Retina (tissue), 1 donor: ENCODE results near the gene CEBPB.
"Not testable (repeated sequence)": the region's sequence is repeated elsewhere in the genome, so short reads cannot be mapped to it uniquely, and the experiment has no call there.

Experiments used
- DNase-seq: peaks from one replicate; pipeline ENCODE4 v3.0.0-alpha.2; 2016

The CEBPB gene

DNA sequence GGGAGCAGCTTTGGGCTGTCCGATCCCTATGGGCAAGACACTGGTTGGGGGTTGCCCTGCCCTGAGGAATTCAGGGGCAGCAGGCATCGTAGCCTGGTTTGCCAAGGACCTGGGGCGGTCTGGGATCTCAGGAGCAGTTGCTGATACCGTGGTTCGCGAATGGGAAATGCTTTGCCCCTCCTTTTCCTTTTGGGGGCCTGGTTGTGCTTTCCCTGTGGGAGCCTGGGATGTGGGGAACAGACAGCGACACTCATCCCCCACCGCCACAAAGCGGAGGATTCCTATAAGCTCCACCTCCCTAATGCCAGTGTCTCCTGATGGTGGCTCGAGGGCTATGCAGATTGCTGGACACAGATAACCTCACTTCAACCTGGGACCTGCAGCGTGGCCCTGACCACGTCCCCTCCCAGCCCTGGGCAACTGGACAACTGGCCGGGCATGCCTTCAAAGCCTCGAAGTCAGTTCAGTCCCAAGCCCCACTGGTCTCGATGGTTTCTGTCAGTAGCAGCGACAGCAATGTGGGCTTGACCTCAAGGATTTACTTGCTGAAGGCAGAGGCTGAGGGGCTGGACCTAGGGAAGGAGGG lies 3.3 kb downstream of the CEBPB start:
- DNase-seq = no peak

DNA sequence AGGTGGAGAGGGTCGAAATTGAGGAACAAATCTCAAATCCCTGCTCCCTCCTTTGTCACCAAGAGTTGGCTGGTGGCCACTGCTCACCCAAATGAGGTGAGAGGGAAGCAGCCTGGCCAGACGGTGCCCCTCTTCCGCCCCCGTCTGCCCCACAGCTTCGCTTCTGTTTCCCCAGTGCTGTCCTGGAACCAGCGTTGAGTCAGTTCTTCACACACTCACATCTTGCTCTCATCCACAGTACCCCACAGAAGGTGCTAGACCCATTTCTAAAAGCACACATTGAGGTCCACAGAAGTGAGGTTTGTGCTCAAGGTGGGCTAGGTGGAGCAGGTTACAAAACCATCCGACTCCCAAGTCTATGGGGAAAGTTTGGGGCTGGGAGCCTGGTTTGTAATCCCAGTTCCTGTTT lies 3.8 kb downstream of the CEBPB start:
- no peak for DNase-seq

DNA sequence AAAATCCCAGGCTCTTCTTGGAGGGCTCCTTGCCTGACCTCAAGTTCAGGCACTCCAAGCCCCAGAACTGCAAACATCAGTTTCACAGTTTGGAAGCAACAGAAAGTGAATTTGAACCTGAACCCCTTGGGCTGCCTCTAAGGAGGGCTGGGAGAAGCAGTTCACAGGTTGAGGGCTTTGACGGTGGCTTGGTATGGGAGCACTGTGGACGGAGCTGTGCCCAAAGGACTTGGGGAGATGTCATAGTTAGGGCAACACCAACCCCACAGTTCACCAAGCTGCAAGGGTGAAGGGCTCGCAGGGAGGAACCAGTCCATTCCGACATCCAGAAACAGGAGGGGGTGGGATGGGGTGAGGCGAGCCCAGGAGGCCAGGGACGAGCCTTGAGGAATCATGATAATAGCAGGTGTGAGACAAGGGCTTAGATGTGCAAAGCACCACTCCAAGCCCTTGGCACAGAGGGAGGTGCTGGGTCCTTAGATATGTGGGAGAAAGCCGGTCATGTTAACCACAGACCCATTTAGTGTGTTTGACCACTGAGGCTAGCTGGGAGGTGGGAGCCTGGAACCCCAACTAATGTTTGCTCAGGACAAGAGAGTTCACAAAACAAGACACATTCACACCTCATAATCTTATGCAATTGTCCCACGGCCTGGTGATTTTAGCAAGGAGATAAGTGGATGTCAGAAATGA lies 4.3 kb downstream of the CEBPB start:
- no peak for DNase-seq

DNA sequence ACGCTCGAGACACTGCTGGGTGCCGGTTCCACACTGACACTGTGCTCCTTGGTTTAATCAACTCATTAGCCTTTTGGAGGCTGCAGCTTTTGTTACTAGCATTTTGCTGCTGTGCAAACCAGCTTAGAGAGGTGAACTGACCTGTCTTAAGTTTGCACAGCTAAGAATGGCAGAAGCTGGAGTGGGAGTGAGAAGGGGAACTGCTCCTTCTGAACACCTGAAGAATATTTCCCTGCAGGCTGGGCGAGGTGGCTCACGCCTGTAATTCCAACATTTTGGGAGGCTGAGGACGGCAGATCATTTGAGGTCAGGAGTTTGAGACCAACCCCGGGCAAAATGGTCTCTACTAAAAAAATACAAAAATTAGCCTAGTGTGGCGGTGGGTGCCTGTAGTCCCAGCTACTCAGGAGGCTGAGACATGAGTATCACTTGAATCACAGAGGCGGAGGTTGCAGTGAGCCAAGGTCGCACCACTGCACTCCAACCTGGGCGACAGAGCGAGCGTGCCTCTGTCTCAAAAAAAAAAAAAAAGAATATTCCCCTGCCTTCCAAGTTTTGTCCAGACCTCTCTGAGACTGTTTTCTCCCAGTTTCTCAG lies 5.0 kb downstream of the CEBPB start:
- no peak for DNase-seq

DNA sequence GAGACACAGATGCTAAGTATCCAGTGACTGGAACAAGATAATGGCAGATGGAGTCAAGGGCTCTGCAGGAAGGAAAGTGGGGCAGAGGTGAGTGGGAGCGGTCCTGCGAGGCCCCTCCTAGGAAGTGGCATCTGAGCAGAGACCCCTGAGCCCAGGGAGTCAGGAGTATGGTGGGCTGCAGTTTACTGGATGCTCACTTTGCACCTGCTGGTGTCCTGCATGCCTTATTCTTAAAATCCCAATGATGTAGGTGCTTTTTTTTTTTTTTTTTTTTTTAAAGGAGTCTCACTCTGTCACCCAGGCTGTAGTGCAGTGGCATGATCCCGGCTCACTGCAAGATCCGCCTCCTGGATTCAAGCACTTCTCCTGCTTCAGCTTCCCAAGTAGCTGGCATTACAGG lies 5.6 kb downstream of the CEBPB start:
- no peak for DNase-seq

DNA sequence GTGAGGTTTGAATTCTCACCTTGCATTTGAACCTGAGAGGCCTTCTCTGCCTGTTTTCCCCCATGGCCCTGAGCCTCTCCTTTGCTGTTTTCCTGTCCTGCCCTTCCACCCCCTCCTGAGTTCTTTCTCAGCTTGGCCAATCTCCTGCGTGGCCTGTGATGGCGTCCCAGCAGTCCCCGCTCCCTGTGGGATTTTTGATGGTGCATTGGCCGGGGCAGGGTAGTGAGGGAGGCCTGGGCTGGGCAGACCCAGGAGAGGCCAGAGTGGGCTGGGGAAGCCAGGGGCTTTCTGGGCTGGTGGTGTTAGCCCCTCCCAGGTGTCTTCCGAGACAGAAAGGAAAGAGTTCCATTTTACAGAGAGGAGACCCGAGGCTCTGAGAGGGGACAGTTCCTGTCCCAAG lies 6.3 kb downstream of the CEBPB start:
- DNase-seq = no peak

DNA sequence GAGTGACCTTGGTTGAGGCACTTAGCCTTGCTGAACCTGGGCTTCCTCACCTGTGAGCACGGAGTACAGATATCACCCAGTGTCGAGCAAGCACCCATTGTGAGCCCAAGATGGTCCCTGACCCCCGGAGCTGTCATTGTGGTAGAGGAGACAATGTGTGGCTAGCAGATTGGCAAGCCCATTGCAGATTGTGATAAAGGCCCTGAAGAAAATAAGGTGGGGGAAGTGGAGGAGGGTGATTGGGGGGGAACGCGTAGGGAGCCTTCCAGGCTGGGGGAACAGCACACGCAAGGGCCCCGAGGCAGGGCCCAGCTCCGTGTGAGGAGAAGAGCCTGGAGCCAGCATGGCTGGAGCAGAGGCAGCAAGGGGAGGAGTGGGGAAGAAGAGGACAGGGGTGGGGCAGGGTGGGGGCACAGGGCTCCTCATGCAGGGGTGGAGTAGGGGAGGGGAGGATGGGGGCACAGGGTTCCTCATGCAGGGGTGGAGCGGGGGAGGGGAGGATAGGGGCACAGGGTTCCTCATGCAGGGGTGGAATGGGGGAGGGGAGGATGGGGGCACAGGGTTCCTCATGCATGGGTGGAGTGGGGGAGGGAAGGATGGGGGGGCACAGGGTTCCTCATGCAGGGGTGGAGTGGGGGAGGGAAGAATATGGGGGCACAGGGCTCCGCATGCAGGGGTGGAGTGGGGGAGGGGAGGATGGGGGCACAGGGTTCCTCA lies 7.0 kb downstream of the CEBPB start:
- no peak for DNase-seq

DNA sequence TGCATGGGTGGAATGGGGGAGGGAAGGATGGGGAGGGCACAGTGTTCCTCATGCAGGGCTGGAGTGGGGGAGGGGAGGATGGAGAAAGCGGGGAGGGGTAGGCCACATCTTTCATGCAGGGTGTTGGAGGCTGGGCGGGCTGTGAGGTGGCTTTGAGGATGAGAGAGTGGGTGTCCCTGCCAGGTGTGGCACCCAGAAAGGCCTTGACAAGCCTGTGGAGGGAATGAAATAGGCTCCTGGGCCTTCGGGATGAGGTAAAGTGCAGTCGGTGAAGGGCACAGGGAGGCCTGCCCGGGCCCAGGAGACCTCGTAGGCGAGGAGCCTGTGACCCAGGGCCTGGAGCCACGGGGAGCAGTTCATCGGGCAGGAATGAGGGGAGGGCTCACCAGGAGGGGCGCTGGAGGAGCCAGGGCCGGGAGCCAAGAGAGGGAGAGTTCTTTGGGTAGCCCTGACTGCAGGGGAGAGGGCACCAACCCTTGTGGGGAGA lies 7.6 kb downstream of the CEBPB start:
- DNase-seq = no peak

DNA sequence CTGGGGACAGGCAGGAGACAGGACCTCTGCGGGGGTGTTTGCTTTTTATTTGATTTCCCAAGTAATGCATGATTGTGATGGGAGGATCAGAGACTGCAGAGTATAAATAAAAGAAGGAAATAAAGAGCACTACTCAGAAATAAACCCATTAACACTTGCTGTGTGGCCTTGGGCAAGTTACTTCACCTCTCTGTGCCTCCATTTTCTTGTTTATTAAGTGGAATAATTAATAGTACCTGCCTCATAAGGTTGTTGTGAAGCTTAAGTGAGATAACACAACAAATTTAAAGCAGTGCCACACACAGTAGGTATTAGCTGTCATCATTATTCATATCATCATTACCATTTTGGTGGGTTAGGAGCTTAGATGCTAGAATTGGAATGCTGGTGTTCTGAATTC lies 8.1 kb downstream of the CEBPB start:
- no peak for DNase-seq

DNA sequence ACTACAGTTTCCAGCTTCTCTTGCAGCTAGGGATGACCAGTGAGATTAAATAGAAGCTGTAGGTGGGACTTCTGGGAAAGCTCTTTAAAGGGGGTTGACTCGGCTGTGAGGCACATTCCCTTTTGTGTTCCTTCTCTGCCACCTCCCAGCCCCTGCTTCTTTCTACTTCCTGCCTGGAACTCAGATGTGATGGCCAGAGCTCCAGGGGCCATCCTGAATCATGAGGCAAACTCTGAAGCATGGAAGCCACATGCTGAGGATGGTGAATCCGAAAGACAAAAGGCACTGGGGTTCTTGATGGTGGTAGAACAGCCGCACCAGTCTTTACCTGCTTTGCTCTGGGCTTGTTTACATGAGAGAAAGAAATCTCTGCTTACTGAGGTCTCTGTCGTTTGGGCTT lies 9.1 kb downstream of the CEBPB start:
- no peak for DNase-seq

DNA sequence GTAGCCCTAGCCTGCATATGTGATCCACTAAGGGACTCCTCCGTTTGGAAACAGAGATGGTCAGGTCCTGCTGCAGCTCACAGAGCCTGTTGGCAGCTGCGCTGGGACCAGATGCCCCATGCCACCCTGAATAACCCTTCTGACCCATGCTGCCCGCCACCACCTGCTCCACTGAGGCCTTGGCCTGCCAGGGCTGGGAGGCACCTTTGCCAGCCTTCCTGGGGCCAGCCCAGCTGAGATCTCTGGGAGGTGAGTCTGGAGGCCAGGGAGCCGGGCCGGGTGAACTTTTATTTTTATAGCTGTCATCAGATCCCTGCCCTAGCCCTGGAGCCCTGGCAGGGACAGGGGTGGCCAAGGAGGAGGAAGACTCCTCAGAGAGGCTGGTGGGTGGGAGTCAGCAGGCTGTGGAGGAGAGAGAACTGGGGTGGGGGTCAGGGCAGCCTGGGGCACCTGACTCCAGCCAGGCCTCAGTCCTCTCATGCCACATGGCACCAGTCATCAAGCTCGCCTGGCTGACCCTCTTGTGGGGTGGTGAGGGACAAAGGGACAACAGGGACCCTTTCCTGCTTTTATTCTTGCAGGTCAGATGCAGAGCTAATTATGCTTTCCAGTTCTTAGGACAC lies 10.0 kb downstream of the CEBPB start:
- no peak for DNase-seq

DNA sequence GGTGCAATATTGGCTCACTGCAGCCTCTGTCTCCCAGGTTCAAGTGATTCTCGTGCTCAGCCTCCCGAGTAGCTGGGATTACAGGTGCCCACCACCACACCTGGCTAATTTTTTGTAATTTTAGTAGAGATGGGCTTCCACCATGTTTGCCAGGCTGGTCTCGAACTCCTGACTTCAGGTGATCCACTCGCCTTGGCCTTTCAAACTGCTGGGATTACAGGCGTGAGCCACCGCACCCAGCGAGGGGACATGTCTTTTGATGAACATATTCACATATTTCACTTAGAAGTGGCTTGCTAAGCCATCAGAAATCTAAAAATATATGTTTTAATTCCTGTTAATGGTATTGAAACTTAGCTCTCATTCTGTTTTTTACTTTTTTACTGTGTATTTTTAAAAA lies 11.1 kb downstream of the CEBPB start:
- DNase-seq = not testable (repeated sequence)

DNA sequence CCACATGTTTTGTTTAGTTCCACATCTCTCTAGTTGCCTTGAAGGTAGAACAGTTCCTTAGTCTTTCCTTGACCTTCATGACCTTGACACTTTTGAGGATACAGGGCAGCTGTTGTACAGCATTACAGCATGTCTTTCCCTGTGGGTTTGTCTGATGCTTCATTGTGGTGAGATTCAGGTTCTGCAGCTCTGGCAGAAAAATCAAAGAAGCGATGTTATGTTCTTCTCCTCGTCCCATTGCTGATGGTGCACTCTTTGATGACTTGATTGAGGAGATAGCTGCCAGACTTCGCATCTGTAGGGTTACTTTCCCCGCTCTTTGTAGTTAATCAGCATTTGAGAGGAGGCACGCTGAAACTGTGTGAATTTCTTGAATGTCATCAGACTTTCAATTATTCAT lies 12.0 kb downstream of the CEBPB start:
- DNase-seq = no peak

DNA sequence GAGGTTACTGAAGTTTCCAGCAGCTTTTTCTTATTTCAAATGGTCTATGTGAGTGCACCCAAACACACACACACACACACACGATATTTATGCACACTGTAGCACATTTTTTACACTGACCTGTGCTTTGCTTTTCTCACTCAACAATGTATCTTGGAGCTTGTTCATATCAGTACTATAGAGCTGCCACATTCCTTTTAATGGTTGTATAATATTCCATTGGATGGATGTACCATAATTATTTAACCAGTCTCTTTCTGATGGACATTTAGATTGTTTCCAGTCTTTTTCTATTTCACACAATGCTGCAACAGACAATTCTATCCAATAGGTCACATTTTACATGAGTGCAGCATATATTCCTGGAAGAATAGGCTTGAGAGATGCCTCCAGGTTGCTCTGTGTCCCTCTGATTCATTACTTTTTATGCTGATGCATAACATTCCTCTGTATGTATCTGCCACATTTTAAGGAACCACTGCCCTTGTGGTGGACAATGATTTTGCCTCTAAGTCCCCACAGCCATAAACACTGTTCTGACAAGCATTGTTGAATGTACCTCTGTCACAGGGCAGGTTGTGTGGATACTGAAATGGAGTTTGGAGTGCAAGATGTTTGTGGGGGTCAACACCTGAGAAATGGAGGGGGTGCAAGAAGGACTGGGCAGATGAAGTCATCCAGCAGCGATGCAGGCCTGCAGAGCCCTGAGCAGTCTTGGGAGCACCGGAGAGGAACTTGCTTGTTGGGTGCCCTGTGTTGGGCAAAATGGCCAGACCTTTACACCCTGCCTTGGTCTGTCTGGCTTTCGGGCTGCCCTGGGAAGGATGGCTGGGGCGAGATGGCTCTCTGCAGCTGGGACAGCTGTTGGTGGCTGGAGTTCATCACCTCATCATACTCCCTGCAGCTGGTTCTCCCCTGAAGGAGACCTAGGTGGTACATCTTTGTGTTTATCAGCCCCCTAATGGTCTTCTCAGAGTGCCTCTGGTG lies 13.6 kb downstream of the CEBPB start:
- no peak for DNase-seq

DNA sequence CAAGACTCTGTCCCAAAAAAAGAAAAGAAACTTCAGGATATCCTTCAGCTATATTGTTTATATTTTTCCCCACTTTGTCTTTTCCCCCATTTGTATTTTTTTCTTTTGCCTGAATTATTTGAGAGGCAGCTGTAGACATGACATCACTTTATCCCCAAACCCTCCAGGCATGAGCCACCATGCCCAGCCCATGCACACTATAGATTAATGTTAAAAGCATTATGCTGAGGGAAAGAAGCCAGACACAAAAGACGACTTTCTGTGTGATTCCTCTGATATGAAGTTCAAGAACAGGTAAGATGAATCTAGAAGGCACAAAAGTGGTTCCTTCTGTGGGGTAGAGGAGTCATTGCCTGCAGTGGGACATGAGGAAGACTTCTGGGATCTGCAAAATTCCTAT lies 16.4 kb downstream of the CEBPB start:
- no peak for DNase-seq

DNA sequence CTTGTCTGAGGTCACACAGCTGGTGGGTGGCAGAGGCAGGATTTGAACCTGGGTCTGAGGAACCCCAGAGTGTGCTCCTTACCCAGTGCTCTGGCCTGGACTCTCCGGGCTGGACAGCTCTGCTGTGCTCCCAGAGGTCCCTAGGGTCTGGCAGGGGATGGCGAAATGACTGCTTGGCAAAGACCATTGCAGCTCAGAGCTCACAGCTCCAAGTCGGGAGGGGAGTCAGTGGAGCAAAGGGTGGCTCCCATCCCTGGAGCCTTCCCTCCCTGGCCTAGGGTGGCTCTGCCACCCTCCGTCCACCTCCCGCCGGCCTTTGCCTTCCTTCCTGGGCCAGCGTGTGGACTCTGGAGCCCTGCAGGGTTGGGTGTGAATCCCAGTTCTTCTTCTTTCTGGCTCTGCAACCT lies 17.5 kb downstream of the CEBPB start:
- DNase-seq = no peak

DNA sequence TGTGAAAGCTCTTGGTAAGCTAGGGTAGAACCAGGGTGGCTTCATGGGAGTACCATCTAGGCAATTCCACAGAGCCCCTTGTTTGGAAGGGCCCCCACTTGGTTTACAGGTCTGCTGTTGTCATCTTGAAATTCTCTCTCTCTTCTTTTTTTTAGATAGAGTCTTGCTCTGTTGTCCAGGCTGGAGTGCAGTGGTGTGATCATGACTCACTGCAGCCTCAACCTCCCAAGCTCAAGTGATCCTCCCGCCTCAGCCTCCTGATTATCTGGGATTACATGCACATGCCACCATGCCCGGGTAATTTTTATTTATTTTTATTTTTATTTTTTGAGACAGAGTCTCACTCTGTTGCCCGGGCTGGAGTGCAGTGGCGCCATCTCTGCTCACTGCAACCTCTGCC lies 18.2 kb downstream of the CEBPB start:
- DNase-seq = not testable (repeated sequence)

DNA sequence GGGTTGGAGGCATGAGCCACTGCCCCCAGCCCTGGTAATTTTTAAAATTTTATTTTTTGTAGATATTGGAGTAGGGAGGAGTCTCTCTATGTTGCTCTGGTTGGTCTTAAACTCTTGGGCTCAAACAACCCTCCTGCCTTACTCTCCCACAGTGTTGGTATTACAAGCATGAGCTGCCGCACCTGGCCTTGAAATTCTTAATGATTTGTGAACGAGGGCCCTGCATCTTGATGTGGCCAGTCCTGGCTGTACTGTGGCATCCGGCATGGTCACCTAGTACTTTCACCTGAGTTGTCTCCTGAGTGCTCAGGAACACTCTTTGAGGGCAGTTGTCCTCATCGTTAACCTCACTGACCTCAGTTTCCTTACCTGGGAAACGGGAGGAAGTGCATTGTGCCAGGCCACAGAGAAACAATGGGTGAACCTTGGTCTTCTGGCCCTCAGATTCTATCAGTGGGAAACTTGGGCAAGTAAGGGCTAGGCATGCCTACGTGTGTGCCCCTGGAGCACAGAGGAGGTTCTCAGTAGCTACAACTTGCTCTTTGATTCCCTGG lies 19.5 kb downstream of the CEBPB start:
- DNase-seq = no peak

DNA sequence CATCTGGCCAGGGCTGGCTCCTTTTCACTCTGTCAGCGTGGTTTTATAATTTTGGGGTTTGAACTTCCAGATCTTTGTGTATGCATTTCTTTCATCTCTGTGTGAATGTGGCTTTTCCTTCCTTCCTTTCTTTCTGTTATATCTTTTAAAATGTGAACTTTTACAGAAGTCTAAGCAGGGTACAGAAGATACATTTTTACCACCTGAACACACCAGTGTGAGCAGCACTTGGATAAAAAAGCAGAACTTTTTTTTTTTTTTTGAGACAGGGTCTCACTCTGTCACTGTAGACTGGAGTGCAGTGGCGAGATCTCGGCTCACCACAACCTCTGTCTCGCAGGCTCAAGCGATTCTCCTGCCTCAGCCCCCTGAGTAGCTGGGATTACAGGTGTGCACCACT lies 20.5 kb downstream of the CEBPB start:
- DNase-seq = no peak

DNA sequence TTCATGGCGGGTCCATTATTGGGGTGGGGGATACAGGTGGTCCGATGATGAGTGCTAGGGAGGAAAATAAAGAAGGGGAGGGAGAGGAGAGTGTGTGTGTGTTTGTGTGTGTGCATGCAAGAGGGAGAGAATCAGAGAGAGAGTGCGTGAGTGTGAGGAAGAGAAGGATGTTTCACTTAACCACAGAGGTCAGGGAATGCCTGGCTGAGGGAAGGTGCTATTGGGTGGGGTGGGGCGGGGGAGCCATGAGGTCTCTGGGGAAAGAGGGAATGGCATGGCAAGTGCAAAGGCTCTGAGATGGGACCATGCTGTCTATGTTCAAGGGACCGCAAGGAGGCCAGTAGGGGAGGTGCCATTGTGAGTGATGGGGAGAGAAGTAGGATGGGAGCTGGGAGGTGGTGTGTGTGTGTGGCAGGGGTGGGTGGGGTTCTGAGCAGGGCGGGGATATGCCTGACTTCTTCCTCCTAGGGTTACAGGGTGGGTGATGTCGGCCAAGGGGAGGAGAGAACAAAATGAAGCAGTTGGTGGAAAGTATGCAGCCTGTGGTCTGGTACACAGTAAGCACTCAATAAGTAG lies 23.0 kb downstream of the CEBPB start:
- DNase-seq = no peak
